ENCODE data around the gene UBE2E2. TPM values are rescaled to one million over a fixed set of nuclear protein-coding genes. Genes with fewer than 3 reads are reported as not detected.

The UBE2E2 gene
- total RNA-seq, 3 donors from 2014 or later (not counting 1 experiment from before 2014, with no cell fraction given), result 4.8 to 6.1 (median 5.3) TPM

DNA sequence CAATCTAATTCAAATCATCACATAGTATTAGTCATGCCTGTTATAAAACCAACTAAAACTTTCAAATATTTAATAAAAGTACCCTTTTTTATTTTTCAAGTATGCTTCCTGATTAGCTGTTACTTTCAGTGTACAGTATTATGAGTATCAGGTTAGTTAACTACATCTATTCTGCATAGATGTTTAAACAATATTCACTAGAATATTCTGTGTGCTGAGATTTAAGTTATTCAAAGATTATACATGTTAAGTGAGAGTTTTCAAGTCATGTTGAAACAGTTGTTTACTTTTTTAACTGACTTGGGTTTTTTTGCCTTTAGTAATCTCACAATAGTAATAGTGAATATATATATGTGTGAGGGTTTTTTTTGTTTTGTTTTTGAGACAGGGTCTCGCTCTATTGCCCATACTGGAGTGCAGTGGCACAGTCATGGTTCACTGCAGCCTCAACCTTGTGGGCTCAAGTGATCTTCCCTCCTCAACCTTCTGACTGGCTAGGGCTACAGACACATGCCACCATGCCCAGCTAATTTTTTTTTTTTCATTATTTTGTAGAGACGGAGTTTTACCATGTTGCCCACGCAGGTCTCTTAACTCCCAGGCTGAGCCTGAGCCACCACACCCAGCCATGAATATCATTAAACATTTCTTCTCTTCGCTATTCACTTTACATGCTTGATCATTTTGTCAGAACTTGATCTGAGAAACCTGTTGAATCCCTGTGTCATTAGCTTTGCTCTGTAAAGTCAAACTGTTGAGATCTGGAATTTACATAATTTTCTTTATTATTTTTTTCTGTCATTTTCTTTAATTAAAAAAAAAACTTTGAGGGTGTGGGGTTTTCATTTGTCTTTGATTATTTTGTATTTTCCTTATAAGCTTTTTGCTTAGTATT, 316.4 kb downstream of the UBE2E2 start:
- TF ChIP-seq, protein P1, sequence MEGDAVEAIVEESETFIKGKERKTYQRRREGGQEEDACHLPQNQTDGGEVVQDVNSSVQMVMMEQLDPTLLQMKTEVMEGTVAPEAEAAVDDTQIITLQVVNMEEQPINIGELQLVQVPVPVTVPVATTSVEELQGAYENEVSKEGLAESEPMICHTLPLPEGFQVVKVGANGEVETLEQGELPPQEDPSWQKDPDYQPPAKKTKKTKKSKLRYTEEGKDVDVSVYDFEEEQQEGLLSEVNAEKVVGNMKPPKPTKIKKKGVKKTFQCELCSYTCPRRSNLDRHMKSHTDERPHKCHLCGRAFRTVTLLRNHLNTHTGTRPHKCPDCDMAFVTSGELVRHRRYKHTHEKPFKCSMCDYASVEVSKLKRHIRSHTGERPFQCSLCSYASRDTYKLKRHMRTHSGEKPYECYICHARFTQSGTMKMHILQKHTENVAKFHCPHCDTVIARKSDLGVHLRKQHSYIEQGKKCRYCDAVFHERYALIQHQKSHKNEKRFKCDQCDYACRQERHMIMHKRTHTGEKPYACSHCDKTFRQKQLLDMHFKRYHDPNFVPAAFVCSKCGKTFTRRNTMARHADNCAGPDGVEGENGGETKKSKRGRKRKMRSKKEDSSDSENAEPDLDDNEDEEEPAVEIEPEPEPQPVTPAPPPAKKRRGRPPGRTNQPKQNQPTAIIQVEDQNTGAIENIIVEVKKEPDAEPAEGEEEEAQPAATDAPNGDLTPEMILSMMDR (IDR thresholded peaks at IDR 0.05), result no peak
- no peaks in the 10 kb centered on the region for H3K9me3 ChIP-seq (ENCODE audit: control insufficient read depth, insufficient read depth, low read length)
- no peaks in the 10 kb centered on the region for H3K4me1 Mint-ChIP-seq
- no peak for DNase-seq
- no peak for ATAC-seq
- H3K4me1 ChIP-seq (ENCODE audit: control insufficient read depth, insufficient read depth, low read length), result no peaks in the 10 kb centered on the region
- H3K4me3 ChIP-seq (ENCODE audit: low read length), result no peak overlapping the region
- no peaks in the 10 kb centered on the region for H3K9me3 Mint-ChIP-seq
- no peaks in the 10 kb centered on the region for H3K27me3 Mint-ChIP-seq (ENCODE audit: low read depth in 2 of 2)
- no peaks in the 10 kb centered on the region for H3K36me3 ChIP-seq (ENCODE audit: control insufficient read depth, insufficient read depth, low read length)
- H3K36me3 Mint-ChIP-seq, result no peaks in the 10 kb centered on the region
- no peaks in the 10 kb centered on the region for H3K27me3 ChIP-seq (ENCODE audit: control insufficient read depth, insufficient read depth, low read length)
- no peak overlapping the region for H3K27ac ChIP-seq (ENCODE audit: low read length)
- no peak overlapping the region for H3K27ac Mint-ChIP-seq
- intact Hi-C loops (cut with micrococcal nuclease), result no loop called here
- no peak overlapping the region for H3K4me3 Mint-ChIP-seq
- 77% methylated on average over 4 of the region's 4 CpGs for WGBS (ENCODE audit: insufficient coverage)

- H3K27ac ChIP-seq (ENCODE audit: low read length), result no peak overlapping the region
- H3K4me3 ChIP-seq (ENCODE audit: low read length), result no peak overlapping the region
- intact Hi-C loops (cut with micrococcal nuclease), result no loop called here
- Mint-ChIP-seq H3K9me3 (no peaks in the 10 kb centered on the region), H3K27me3 (ENCODE audit: low read depth in 2 of 2) (peaks cover 0 to 7% of the 10 kb centered on the region in 2 donors), H3K4me1 (no peaks in the 10 kb centered on the region), H3K4me3 (no peak overlapping the region), H3K36me3 (no peaks in the 10 kb centered on the region), H3K27ac (no peak overlapping the region)
- TF ChIP-seq, protein P1 (IDR thresholded peaks at IDR 0.05), result no peak
- ATAC-seq (no peak), DNase-seq (no peak)
- H3K4me1 ChIP-seq (ENCODE audit: control insufficient read depth, insufficient read depth, low read length), result no peaks in the 10 kb centered on the region
- no peaks in the 10 kb centered on the region for H3K36me3 ChIP-seq (ENCODE audit: control insufficient read depth, insufficient read depth, low read length)
- WGBS (ENCODE audit: insufficient coverage), result 100% methylated on average over 2 of the region's 2 CpGs
- no peaks in the 10 kb centered on the region for H3K9me3 ChIP-seq (ENCODE audit: control insufficient read depth, insufficient read depth, low read length)
- H3K27me3 ChIP-seq (ENCODE audit: control insufficient read depth, insufficient read depth, low read length), result no peaks in the 10 kb centered on the region
These were observed 324.2 kb downstream of the UBE2E2 start for GRCh38 chr3:23527326-23527725.

- no peak overlapping the region for H3K4me3 ChIP-seq (ENCODE audit: low read length)
- 96% methylated on average over 11 of the region's 11 CpGs for whole genome bisulfite sequencing (ENCODE audit: insufficient coverage)
These were observed 330.5 kb downstream of the UBE2E2 start for GRCh38 chr3:23533596-23533995.

More at GRCh38 chr3:23533596-23533995, 330.5 kb downstream of the UBE2E2 start:
- Mint-ChIP-seq H3K36me3 (no peaks in the 10 kb centered on the region), H3K27me3 (ENCODE audit: low read depth in 2 of 2) (peaks cover 0 to 4% of the 10 kb centered on the region in 2 donors), H3K4me3 (no peak overlapping the region), H3K27ac (no peak overlapping the region), H3K9me3 (no peaks in the 10 kb centered on the region), H3K4me1 (no peaks in the 10 kb centered on the region)
- no peaks in the 10 kb centered on the region for H3K27me3 ChIP-seq (ENCODE audit: control insufficient read depth, insufficient read depth, low read length)
- DNase-seq (no peak), ATAC-seq (no peak)
- no peaks in the 10 kb centered on the region for H3K9me3 ChIP-seq (ENCODE audit: control insufficient read depth, insufficient read depth, low read length)
- no peak overlapping the region for H3K27ac ChIP-seq (ENCODE audit: low read length)
- no peaks in the 10 kb centered on the region for H3K36me3 ChIP-seq (ENCODE audit: control insufficient read depth, insufficient read depth, low read length)
- no peaks in the 10 kb centered on the region for H3K4me1 ChIP-seq (ENCODE audit: control insufficient read depth, insufficient read depth, low read length)
- intact Hi-C loops (cut with micrococcal nuclease), result no loop called here
- TF ChIP-seq, protein P1 (IDR thresholded peaks at IDR 0.05), result no peak

Data from natural killer cell (primary cell).